Stimulated activated naive CD8-positive, alpha-beta T cell treated with anti-CD3 and anti-CD28 coated beads, Interleukin-15, Interleukin-2, amounts not matched to agents 100 ng/mL and 50 ng/mL, for 24 hours (primary cell): Measurements from ENCODE around the gene ADCY9.
"Not testable (repeated sequence)": the region's sequence is repeated elsewhere in the genome, so short reads cannot be mapped to it uniquely, and the experiment has no call there.

ENCODE experiments used
- H3K27ac Mint-ChIP-seq: one replicate; pipeline ENCODE4 v1.8.0; 2021; ENCODE audit warnings: mild to moderate bottlenecking, mixed read lengths
- H3K27me3 Mint-ChIP-seq: one replicate; pipeline ENCODE4 v1.8.0; 2021; ENCODE audit warnings: mixed read lengths
- H3K36me3 Mint-ChIP-seq: one replicate; pipeline ENCODE4 v1.8.0; 2021; ENCODE audit warnings: low read depth, mixed read lengths
- H3K4me1 Mint-ChIP-seq: one replicate; pipeline ENCODE4 v1.8.0; 2021; ENCODE audit warnings: low read depth, mixed read lengths
- H3K4me3 Mint-ChIP-seq: one replicate; pipeline ENCODE4 v1.8.0; 2021; ENCODE audit warnings: mild to moderate bottlenecking, mixed read lengths
- H3K9me3 Mint-ChIP-seq: one replicate; pipeline ENCODE4 v1.8.0; 2021; ENCODE audit warnings: mixed read lengths

ADCY9 gene

DNA sequence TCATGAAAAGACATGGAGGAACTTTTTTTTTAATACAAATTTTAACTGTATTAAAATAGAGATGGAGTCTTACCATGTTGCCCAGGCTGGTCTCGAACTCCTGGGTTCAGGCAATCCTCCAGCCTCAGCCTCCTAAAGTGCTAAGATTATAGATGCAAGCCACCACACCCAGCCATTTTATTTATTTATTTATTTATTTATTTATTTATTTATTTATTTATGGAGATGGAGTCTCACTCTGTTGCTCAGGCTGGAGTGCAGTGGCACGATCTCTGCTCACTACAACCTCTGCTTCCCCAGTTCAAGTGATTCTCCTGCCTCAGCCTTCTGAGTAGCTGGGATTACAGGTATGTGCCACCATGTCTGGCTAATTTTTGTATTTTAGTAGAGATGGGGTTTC lies 189.1 kb downstream of the ADCY9 start:
- H3K27me3 Mint-ChIP-seq, result not testable (repeated sequence)

DNA sequence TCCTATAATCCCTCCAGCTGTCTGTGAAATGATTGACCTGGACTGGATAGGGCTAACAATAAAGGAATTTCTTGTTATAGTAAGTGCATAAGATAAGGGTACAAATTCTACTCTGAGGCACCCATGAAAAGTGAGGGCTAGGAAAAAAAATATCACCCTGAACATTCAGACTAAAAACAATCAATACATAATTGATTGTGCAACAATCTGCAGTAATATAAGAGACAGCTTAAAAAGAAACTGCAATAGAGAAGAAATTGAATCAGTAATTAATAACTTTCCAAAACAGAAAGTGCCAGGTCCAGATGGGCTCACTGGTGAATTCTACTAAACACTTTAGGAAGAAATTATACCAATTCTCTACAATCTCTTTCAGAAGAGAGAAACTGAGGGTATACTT lies 191.5 kb downstream of the ADCY9 start:
- no peak overlapping the region for H3K4me3 Mint-ChIP-seq
- H3K27me3 Mint-ChIP-seq, result peaks cover 15% of the 10 kb centered on the region
- no peaks in the 10 kb centered on the region for H3K9me3 Mint-ChIP-seq
- no peaks in the 10 kb centered on the region for H3K36me3 Mint-ChIP-seq
- H3K4me1 Mint-ChIP-seq, result no peaks in the 10 kb centered on the region
- no peak overlapping the region for H3K27ac Mint-ChIP-seq

More for the DNA sequence above, 189.1 kb downstream of the ADCY9 start:
- not testable (repeated sequence) for H3K4me3 Mint-ChIP-seq, H3K9me3 Mint-ChIP-seq, H3K4me1 Mint-ChIP-seq, H3K27ac Mint-ChIP-seq, H3K36me3 Mint-ChIP-seq

DNA sequence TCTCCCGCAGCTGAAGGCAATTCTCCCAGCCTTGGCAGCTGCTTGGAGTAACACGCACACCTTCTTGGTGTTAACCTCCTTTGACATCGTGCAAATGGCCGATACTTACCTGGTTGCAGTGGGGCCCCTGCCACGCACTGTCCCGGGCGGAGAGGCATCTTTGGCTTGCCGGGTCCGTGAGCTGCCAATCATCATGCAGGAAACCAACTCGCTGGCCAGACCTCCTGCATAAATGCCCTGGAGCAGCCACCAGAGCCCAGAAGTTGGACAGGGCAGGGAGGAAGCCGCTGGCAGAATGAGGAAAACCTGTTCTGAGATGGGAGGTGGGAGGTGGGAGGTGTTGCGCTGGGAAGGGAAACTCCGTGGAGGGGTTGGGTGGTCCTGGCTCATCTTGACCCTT lies 194.0 kb downstream of the ADCY9 start:
- Mint-ChIP-seq H3K4me1 (no peaks in the 10 kb centered on the region), H3K27me3 (peaks cover 19% of the 10 kb centered on the region), H3K27ac (no peak overlapping the region), H3K36me3 (peaks cover 6% of the 10 kb centered on the region), H3K4me3 (no peak overlapping the region), H3K9me3 (peaks cover 6% of the 10 kb centered on the region)

DNA sequence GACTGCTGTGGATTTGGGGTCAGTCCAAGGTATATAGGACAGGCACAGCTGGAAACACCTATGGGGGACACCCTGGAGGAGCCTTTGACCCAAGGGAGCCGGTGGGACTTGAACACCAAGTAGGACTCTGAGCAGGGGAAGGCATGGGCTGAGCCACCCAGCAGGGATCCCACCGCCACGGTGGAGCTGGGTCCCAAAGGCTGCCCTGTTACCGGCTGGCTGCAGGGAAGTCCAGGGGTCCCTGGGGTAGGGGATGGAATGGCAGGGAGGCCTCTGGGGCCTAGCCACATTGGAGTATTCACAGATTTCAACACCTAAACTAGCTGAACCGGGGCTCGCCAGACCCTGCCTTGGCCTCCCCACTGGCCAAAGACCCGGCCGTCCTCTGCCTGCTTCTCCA lies 196.0 kb downstream of the ADCY9 start:
- H3K27me3 Mint-ChIP-seq, result peaks cover 15% of the 10 kb centered on the region
- H3K27ac Mint-ChIP-seq, result no peak overlapping the region
- H3K9me3 Mint-ChIP-seq, result peaks cover 6% of the 10 kb centered on the region
- H3K36me3 Mint-ChIP-seq, result peaks cover 6% of the 10 kb centered on the region
- H3K4me1 Mint-ChIP-seq, result no peaks in the 10 kb centered on the region
- H3K4me3 Mint-ChIP-seq, result no peak overlapping the region

DNA sequence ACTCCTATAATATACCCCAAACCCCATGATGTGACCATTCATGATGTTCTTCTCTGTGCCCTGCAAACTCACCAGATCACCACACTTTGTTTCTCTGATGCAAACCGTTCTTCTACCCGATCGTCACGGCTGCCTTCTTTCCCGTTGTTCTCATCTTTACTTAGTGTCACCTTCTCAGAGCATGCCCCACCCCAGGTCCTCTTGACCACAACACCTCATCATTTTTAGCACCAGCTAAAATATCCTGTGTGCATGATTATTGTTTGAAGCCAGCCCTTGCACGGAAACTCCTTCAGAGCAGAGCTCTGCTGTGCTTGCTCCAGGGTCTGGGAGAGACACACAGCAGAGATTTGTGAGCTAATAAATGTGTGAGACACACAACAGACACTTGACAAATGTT lies 196.8 kb downstream of the ADCY9 start:
- Mint-ChIP-seq H3K27ac (no peak overlapping the region), H3K4me1 (no peaks in the 10 kb centered on the region), H3K36me3 (peaks cover 6% of the 10 kb centered on the region), H3K4me3 (no peak overlapping the region), H3K9me3 (peaks cover 6% of the 10 kb centered on the region), H3K27me3 (peaks cover 15% of the 10 kb centered on the region)

DNA sequence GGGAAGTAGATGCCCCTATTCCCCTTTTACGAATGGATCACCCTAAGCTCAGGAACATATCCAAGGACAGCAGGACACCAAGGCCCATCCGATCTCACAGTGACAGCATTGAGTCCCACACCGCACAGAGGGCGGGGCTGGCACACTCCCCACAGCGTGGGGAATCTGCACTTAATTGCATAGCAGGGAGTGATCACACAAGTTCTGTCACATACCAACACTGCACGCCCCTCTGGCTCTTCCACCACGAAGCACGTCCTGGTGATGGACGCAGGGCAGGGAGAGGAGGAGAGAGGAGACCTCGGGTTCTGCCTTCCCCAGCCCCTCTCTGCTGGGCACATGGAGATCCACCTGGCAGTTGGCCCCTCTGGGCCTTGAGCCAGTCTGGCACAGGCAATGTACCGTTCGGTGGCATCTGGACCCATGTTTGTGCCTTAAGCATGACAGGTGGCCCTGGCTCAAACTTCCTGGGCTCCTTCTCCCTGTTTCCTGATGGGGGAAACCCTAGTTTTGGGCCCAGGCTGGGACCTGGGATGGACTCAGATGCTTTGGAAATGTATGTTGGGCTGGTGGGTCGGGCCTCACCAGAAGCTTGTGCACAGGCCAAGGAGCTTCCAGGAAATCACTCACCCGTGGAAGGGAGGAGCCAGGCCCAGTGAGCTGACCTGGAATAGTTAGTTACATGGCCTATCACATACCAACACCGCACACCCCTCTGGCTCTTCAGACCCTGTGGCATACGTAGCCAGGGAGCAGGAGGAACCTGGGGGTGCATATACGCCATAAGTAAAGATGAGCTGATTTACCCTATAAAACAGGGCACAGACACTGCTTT lies 200.6 kb downstream of the ADCY9 start:
- H3K27ac Mint-ChIP-seq, result no peak overlapping the region
- H3K9me3 Mint-ChIP-seq, result peaks cover 6% of the 10 kb centered on the region
- peaks cover 6% of the 10 kb centered on the region for H3K36me3 Mint-ChIP-seq
- H3K27me3 Mint-ChIP-seq, result peaks cover 4% of the 10 kb centered on the region
- no peaks in the 10 kb centered on the region for H3K4me1 Mint-ChIP-seq
- no peak overlapping the region for H3K4me3 Mint-ChIP-seq

DNA sequence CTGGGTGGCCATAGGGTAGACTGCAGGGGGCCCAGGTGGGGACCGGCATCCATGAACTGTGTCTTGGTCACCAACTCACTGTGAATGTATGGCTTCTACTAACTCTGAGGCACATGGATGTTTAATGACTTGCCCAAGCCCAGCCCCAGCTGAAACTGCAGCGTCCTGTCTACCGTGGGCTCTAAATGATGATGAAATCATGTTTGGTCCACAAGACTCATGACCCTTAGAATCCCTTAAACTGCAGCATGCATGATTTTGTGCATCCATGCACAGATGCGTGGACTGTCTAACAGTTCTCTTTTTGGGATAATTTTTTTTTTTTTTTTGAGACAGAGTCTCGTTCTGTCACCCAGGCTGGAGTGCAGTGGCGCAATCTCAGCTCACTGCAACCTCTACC lies 203.3 kb downstream of the ADCY9 start:
- Mint-ChIP-seq H3K36me3 (no peaks in the 10 kb centered on the region), H3K9me3 (no peaks in the 10 kb centered on the region), H3K4me3 (no peak overlapping the region), H3K27ac (no peak overlapping the region), H3K27me3 (no peaks in the 10 kb centered on the region), H3K4me1 (no peaks in the 10 kb centered on the region)
